Measurements from ENCODE around the gene EFL1. TPM values are rescaled to one million over a fixed set of nuclear protein-coding genes. Genes with fewer than 3 reads are reported as not detected.

The EFL1 gene
- 17.8 and 29.0 TPM in 2 replicates for total RNA-seq

DNA sequence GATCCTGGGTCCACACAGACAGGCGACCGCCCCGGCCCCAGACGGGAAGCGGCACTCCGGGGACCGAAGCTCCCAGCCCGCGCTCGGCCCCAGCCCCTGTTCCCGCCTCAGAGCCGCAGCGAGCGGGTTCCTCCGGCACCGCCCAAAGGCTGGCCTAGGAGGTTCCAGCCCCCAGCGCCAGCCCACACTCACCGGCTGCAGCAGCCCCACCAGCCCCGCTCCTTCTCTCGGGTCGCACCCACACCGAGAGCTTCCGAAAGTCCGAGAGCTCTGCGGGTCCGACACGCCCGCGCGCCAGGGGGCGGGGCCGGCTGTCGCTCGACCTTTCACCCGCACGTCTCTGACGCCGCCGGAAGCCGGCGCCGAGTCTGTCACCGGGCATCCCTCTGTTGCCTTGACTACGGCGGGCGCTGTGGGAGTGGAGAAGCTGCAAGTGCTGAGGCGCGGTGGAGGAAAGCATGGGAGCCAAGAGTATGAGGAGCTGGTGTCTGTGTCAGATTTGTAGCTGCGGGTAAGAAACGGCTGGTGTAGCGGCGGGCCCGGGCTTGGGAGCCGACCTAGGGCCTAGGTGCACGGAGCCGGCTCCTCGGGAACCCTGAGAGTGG is at the start of gene EFL1, which contains the start of gene SAXO2:
Gene EFL1, minus strand, starts transcription at position 313 of the 605 bp plus-strand sequence. CDS start 956 bp downstream, outside the sequence.
Gene SAXO2, plus strand, starts transcription at position 397 of the 605 bp plus-strand sequence. Its CDS starts 62 bp downstream, at position 459.

Other genes starting within 250 kb of the EFL1 start
- gene MEX3B, start 216.7 kb downstream of the EFL1 start, total RNA-seq, result 0.64 and 3.4 TPM in 2 replicates
- under 0.01 TPM in 1 of 2 replicates, not detected in the other for gene SAXO2, start 84 bp upstream of the EFL1 start, total RNA-seq
- 0.24 and 0.43 TPM in 2 replicates for gene GOLGA6L10, start 86.7 kb upstream of the EFL1 start, total RNA-seq
- gene GOLGA6L9, start 167.1 kb upstream of the EFL1 start, total RNA-seq, result 1.1 and 2.7 TPM in 2 replicates

Measured in tracheal epithelial cell (primary cell).